CD4-positive, alpha-beta T cell treated with Interleukin-15 for 1 hour (primary cell): ENCODE results near the gene ING2.
"Not testable (repeated sequence)": the region's sequence is repeated elsewhere in the genome, so short reads cannot be mapped to it uniquely, and the experiment has no call there.

Experiments
- DNase-seq: peaks from one replicate; pipeline ENCODE4 v3.0.0-alpha.2; 2020

The ING2 gene, protein sequence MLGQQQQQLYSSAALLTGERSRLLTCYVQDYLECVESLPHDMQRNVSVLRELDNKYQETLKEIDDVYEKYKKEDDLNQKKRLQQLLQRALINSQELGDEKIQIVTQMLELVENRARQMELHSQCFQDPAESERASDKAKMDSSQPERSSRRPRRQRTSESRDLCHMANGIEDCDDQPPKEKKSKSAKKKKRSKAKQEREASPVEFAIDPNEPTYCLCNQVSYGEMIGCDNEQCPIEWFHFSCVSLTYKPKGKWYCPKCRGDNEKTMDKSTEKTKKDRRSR

DNA sequence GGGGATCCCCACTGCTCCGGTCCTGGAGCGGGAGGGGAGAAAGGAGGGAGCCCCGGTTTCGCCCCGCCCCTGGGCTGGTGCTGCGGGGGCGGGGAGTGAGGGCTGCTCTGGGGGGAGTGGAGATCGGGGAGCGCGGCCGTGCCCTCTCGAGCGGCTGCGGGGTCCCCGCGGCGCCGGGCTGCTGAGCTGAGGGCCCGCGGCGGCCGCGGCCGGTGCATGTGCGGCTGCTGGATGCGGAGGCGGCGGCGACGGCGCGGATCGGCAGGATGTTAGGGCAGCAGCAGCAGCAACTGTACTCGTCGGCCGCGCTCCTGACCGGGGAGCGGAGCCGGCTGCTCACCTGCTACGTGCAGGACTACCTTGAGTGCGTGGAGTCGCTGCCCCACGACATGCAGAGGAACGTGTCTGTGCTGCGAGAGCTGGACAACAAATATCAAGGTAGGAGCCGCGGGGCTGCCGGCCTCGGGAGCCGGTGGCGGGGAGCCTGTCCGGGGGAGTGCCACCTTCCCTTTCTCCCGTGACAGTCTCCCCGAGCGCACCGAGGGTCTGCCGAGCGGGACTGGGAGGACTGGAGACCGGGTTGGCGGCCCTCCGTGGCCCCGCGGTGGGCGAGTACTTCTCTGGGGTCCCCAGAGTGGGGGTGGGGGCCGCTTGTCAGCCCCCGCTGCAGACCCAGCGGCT lies at the start of gene ING2:
Gene ING2 (plus strand): TSS at position 129 of the 681 bp plus-strand sequence. CDS start 138 bp downstream, at position 267.
- DNase-seq: no peak

DNA sequence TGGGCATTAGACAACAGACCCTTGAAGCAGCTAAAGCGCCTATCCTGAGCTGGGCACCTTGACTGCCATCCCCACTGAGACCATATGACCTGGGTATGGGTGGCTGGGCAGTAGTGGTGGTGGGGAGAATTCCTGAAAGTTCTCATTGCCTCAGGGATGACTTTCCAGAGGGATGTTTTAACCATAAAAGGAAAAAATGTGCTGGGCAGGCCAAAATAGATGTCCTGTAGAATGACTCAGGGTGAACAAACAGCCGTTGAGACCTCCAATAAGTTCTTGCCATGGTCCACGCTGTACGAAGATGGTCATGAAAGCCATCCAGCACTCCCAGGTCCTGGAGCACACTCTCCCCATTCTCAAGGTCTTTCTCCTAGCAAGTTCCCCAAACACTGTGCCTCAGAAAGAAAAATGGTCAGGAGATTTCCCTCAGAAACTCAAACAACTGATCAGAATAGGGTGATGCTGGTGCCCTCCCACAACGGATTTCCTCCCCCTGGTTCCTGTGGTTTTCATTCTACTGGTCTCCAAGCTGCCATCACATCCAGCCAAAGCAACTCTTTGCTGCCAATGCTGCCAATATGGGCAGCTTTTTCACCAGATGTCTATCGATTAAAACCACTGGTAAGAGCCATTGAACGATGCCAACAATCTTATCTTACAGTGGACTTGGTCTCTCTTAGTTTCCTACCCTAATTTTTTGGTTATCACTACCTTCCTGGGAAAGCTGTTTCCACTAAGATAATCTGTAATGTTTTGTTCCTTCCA lies 49.2 kb upstream of the ING2 start:
- no peak for DNase-seq

DNA sequence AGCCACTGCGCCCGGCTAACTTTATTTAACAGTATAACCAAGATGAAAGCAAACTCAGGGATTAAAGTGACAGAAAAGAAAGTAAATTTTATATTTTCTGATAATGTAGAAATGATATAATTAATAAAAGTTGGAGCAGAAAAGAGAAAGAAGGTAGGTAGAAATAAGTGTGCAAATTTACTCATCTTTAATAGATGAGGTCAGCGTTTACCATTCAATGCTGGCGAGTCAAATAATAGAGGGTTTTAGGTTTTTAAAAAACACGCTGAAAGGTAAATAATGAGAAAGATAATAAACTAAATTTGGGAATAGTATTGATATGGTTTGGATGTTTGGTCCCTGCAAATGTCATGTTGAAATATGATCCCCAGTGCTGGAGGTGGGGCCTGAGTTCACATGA lies 46.9 kb upstream of the ING2 start:
- no peak for DNase-seq

DNA sequence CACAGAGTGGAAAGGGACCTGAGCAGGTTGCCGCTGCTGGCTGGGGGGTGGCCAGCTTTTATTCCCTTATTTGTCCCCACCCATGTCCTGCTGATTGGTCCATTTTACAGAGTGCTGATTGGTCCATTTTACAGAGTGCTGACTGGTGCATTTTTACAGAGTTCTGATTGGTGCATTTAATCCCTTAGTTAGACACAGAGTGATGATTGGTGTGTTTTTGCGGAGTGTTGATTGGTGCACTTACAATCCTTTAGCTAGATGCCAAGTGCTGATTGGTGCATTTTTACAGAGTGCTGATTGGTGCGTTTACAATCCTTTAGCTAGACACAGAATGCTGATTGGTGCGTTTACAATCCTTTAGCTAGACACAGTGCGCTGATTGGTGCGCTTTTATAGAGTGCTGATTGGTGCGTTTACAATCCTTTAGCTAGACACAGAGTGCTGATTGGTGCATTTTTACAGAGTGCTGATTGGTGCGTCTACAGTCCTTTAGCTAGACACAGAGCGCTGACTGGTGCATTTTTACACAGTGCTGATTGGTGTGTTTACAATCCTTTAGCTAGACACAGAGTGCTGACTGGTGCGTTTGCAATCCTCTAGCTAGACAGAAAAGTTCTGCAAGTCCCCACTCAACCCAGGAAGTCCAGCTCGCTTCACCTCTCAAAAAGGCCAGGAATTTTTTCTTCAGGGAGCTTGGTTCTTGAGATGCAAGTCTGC lies 40.8 kb upstream of the ING2 start:
- not testable (repeated sequence) for DNase-seq

DNA sequence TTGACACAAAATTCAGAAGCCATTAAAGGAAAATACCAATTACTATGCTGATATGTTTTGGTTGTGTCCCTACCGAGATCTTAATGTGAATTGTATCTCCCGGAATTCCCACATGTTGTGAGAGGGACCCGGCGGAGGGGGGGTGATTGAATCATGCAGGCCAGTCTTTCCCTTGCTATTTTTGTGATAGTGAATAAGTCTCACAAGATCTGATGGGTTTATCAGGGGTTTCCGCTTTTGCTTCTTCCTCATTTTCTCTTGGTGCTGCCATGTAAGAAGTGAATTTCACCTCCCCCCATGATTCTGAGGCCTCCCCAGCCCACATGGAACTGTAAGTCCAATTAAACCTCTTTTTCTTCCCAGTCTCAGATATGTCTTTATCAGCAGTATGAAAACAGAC lies 39.0 kb upstream of the ING2 start:
- not testable (repeated sequence) for DNase-seq

DNA sequence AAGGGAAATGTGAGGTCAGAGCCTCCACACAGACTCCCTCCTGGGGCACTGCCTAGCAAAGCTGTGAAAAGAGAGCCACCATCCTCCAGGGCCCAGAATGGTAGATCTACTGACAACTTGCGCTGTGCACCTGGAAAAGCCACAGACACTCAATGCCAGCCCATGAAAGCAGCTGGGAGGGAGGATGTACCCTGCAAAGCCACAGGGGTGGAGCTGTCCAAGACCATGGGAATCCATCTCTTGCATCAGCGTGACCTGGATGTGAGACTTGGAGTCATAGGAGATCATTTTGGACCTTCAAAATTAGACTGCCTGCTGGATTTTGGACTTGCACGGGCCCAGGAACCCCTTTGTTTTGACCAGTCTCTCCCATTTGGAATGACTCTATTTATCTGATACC lies 37.6 kb upstream of the ING2 start:
- DNase-seq: no peak

DNA sequence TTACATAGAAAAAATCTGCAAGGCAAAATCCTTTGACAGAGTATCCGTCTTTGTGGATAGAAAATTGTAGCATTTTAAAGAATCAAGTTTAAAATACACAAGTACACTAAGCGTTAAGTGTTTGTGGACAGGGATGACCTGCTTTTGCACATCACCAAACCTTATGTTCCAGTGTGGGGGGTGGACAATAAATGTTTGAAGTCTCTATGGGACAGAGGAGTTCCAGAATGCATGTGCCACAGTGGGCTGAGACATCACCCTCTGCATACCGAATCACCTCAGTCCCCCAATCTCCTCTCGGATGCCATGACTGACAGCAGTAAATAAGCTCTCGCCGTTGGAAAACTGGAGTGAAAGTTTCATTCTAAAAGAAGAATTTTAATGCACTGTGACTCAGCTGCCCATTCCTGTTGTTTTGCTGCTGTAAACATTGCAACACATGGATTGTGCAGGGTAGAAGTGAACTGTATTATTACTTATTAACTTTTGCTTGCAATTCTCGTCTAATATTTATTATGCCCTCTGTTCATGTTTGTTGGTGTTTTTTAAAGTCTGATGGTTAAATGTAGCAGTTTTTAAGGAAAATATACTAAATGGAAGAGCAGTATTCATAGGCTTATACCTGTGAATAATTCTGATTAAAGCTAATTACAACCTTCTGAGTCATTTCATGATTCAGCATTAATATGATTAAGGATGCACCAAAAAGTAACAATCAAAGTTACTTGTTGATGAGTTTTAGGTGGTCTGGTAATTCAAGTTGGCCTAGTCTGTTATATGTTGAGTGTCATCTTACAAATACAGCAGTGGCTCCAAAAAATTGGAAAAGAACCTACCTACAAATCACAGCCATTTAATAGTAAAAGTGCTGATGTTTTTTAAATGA lies 36.4 kb upstream of the ING2 start:
- no peak for DNase-seq

DNA sequence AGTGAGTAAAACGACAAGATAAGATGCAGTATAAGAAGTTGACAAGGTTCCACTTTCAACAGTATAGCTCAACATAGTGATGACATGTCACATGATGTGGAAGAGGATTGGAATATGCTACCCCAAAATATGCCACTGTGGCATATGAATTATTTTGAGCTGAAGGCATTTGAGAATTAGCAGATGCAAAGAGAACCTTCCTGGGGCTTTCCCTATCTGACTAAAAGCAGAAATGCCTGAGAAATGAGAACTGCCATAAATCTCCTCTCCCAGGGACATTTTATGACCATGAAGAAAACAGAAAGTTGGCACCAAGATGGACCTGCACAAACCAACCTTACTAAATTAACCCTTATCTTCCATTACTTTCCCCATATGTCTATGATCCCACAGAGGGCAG lies 35.6 kb upstream of the ING2 start:
- DNase-seq: no peak

DNA sequence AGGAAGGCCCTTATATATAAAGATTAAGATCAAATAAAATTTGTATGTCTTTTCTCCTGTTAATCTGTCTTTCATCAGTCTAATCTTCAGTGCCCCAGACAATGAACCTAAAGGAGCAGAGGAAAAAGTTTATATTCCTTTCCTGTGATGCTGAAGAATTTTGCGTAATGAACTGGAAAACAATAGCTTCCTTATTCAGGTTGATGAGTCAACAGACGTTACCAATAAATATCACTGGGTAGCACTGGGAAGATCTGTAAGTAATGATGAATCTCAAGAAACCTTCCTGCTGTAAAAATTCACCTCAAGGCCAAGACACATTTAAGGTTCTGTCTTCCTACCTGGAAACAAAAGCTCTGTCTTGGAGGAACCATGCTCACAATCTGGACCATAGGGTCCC lies 34.9 kb upstream of the ING2 start:
- DNase-seq: no peak

DNA sequence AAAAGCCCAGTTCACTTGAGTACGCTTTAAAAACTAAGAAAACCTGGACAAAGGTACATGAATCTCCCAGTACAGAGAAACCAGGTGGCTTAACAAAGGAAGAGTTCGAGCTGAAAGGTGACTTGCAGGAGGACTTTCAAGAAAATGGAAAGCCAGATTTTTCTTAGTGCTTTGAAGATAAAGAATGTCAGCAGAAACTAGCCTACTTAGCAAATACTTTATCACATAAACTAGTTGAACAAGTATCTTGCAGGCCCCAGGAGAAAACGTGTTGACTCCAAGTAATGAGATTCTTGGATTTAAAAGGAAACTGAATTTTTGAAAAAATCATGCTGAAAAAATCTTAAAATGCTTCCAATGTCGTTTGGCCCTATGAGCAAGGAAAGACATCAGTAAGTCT lies 34.0 kb upstream of the ING2 start:
- no peak for DNase-seq

DNA sequence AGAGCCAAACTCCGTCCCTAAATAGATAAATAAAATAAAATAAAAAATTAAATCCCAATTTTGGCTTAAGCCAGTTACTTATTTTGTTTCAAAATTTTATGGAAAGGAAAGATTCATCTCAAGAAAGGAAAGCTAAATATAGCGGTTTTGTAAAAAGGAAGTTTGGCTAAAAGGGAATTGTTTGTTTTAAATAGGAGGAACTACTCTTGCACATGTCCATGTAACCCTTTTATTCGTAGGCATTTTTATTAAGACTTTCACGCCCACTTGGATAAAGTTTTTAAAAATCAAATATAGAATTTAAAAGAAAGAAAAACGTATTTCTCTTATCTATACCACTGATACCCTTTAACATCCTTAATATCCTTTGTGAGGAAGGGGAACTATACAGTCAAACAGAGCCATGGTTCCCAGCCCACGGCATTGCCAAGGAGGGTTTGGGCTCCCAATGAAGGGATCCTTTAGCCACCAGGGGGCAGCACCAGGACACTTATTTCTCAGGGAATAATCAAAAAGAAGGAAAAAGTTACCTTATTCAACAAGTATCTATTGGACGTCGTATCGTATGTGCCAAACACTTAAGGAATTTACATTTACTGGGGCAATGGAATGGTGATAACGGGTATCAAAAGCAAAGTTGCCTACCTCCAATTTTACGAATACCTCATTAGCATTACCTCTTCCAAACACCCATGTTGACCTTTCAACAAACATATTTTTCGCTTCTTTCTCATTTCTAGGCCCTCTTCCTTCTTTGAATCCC lies 32.7 kb upstream of the ING2 start:
- peak; percentile 54 for DNase-seq

DNA sequence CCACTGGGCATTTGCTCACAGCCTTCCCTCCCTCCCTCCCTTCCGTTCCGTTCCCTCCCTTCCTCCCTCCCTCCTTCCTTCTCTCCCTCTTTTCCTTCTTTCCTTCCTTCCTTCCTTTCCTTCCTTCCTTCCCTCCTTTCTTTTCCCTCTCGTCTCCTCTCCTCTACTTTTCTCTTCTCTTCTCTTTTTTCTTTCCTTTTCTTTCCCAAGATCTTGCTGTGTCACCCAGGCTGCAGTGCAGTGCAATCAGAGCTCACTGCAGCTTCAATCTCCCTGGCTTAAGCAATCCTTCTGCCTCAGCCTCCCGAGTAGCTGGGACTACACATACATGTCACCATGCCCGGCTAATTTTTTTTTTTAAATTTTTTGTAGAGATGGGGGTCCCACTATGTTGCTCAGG lies 26.7 kb upstream of the ING2 start:
- DNase-seq: no peak

DNA sequence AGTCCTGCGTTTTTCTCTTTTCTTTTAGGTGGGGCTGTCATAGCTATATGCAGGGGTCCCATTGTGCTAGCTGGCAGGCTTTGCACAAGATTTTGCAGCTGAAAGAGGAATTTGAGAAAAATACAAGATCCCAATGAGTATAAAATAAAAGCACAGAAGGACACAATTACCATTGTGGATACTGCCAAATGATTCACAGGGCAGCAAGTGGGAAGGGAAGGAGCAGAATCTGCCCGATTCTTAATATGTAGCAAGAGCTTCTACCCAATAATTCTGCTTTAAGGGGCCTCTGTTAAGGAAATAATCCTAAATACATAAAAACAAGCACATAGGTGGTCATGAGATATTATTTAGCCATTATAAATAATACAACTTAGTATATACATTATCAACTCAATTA lies 25.9 kb upstream of the ING2 start:
- no peak for DNase-seq

DNA sequence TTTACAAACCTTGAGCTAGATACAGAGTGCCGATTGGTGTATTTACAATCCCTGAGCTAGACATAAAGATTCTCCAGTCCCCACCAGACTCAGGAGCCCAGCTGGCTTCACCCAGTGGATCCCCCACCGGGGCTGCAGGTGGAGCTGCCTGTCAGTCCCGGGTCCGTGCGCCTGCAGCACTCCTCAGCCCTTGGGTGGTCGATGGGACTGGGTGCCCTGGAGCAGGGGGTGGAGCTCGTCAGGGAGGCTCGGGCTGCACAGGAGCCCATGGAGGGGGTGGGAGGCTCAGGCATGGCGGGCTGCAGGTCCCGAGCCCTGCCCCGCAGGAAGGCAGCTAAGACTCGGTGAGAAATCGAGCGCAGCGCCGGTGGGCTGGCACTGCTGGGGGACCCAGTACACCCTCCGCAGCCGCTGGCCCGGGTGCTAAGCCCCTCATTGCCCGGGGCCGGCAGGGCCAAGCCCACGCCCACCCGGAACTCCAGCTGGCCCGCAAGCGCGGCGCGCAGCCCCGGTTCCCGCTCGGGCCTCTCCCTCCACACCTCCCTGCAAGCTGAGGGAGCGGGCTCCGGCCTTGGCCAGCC lies 22.3 kb upstream of the ING2 start:
- DNase-seq: not testable (repeated sequence)

DNA sequence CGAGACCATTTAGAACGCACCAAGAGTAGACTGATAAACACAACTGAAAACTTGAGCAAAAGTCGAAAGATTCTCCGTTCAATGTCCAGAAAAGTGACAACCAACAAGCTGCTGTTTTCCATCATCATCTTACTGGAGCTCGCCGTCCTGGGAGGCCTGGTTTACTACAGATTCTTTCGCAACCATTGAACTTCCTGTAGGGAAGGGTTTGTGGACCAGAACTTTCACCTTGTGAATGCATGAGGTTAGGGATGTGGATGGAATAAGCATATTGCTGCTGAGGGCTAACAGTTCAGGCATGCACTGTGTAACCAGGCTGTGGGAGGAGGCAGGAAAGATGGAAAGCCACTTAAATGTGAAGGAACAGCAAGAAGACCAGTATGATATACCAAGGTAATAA lies 20.9 kb upstream of the ING2 start:
- DNase-seq: no peak

DNA sequence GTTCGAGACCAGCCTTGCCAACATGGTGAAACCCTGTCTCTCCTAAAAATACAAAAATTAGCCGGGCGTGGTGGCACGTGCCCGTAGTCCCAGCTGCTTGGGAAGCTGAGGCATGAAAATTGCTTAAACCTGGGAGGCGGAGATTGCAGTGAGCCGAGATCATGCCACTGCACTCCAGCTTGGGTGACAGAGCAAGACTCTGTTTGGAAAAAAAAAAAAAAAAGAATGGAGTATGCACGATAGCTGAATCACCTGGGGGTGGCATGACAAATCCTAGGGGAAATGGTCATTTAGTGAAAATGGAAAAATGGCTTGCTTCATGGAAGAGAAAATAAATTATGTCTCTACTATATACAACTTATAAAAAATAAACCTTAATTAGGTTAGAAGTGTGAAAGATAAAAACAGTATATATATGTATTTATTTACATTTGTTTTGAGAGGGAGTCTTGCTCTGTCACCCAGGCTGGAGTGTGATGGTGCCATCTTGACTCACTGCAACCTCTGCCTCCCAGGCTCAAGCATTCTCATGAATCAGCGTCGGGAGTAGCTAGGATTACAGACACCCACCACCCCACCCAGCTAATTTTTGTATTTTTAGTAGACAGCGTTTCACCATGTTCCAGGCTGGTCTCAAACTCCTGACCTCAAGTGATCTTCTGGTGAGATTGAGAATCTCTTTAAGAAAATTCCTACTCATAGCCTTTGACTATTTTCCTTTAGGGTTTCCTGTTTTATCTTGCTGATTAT lies 19.3 kb upstream of the ING2 start:
- DNase-seq: no peak

DNA sequence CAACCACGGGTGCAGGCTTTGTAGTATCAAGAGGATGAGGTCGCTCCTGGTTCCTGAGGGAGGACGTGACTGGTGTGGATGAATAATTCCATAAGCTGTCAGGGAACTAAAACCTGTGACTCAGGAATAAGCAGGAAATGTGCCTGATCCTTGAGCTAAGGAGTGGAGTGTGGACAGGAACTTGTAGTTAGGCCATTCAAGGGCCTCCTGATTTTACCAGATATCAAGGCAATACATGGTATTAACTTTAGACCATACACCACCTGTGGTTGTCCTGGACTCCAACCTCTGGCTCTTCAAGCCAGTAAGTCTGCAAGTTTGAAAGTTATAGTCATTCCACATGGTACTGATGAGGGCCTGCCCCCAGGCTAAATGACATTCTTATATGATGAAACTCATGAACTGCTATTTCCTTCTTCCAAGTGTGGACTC lies 12.1 kb upstream of the ING2 start:
- DNase-seq: no peak

DNA sequence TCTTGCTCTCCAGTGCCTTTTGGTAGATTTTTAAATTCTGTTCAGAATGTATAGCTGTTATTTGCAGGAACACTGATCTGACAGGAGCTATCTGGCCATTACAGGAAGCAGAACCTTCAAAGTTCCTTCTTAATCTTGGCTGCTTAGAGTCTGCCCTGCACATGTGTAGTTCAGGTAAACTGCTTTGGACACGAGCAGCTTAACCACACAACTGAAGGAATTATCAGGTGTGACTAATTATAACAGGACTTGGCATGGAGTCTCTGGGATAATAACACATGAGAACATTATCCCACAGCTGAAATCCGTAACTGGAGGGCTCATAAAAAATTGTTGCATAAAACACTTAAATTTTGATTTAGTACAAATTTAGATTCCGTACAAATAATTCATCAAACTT lies 11.6 kb upstream of the ING2 start:
- DNase-seq: no peak

DNA sequence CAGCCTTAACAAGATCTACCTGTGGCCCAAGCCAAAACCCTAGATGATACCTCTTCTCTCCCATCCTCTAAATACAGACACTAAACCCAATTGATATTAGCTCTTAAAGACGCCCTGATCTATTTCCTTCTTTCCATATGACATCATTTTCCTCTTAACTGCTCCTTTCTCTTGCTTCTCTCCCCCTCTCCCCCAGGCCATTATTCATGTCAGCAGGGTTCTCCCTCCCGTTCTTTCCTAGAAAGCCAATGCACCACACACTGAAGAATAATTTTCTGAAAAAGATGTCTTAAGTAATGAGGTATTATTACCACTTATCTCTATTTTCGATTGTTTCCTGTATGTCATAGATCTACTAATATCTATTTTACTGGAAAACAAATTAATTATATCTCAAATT lies 9.7 kb upstream of the ING2 start:
- no peak for DNase-seq

DNA sequence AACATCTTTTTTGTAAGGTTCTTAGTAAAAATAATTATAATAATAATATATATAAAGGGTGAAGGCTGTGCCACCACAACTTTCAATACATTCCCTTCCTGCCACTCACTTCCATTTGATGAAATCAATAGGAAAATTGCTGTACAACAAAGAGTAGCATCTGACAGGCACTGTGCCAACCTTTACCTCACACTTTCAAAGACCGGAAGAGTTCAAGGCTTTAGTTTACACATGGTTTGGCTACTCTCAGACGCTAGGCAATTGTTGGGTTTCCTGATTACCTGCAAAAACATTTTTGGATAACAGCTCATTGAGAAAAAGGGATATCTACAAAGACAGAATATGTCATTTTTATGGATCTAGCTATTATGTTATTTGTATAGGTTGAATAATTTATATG lies 5.5 kb upstream of the ING2 start:
- no peak for DNase-seq
